Sigmoid colon (tissue), 7 donors: ENCODE data around the gene UBE2QL1. TPM values are rescaled to one million over a fixed set of nuclear protein-coding genes. Genes with fewer than 3 reads are reported as not detected.

Experiments
- DNase-seq: peaks from one replicate; pipeline ENCODE4 v3.0.0-alpha.2; 2019
- H3K27ac ChIP-seq, 4 donors: fragments of 200-600 bp; sonication (generic); one replicate each; pipeline ENCODE4 v1.5.1; 2016 to 2019; ENCODE audit warnings: mild to moderate bottlenecking in 1 of 4
- H3K27me3 ChIP-seq, 3 donors: fragments of 200-600 bp; sonication (generic); one replicate each; pipeline ENCODE4 v1.5.1; 2019; ENCODE audit warnings: mild to moderate bottlenecking in 1 of 3
- H3K36me3 ChIP-seq, 4 donors: fragments of 200-600 bp; sonication (generic); one replicate each; pipeline ENCODE4 v1.5.1; 2016 to 2019
- H3K4me1 ChIP-seq, 4 donors: fragments of 200-600 bp; sonication (generic); one replicate each; pipeline ENCODE4 v1.5.1; 2017 to 2019
- H3K4me3 ChIP-seq, 4 donors: fragments of 200-600 bp; sonication (generic); one replicate each; pipeline ENCODE4 v1.5.1; 2017 to 2019; ENCODE audit warnings: mild to moderate bottlenecking in 2 of 4, moderate library complexity in 1 of 4
- H3K9me3 ChIP-seq, 4 donors: fragments of 200-600 bp in 3 of 4; sonication (generic) in 3 of 4; one replicate each; pipeline versions ENCODE4 v1.5.1 to v1.6.1; 2013 to 2019
- CTCF ChIP-seq, 4 experiments: fragments of 450-650 bp in 3 of 4; fragments of 200-600 bp in 1 of 4; IDR thresholded peaks; one replicate each; pipeline ENCODE4 v1.5.1; 2016 to 2019; ENCODE audit warnings: antibody characterized with exemption in 4 of 4, mild to moderate bottlenecking in 3 of 4, moderate library complexity in 2 of 4
- EP300 ChIP-seq, 4 donors: sonication (generic); formaldehyde crosslinking; IDR thresholded peaks; one replicate each; pipeline ENCODE4 v1.6.1; 2017; ENCODE audit warnings: antibody characterized with exemption in 4 of 4
- POLR2A ChIP-seq, 2 donors: fragments of 450-650 bp; IDR thresholded peaks; one replicate each; pipeline ENCODE4 v1.6.1; 2016; ENCODE audit warnings: antibody characterized with exemption in 2 of 2, mild to moderate bottlenecking in 2 of 2, moderate library complexity in 2 of 2
- POLR2AphosphoS5 ChIP-seq, 4 donors: sonication (generic); formaldehyde crosslinking; IDR thresholded peaks; one replicate each; pipeline ENCODE4 v1.6.1; 2017; ENCODE audit warnings: antibody characterized with exemption in 4 of 4
- WGBS, 2 donors: extraction: QIAGEN DNeasy Blood & Tissue Kit; methylation state at CpG; one replicate each; pipeline ENCODE4 v1.1.7; 2013; 5-methylcytosine and 5-hydroxymethylcytosine counted together
- intact Hi-C: fragments of 100-400 bp; cut with DNase I; formaldehyde crosslinking; loops from one replicate; pipeline ENCODE4 v1.15.1; 2023
- polyA plus RNA-seq, 3 donors: library from polyadenylated mRNA; stranded (reverse); fragments of 200-250 nt; gene quantifications; one replicate each; pipeline ENCODE4 v1.2.3, GENCODE V29; 2013
- total RNA-seq, 4 donors: library from RNA; depleted of rRNA; stranded (reverse); fragments of >200 nt; gene quantifications; one replicate each; pipeline ENCODE4 v1.1.0, GENCODE V29; 2016
- donor health status: healthy with polysubstance abuse.
- donor health status: Bipolar disorder and iron deficiency.
- donor health status: healthy.

Gene UBE2QL1
- total RNA-seq = 1 to 10 TPM; 3.6 to 5.5 (median 5.0) TPM
- under 1 TPM; under 0.01 to 0.23 (median 0.22) TPM for polyA plus RNA-seq

DNA sequence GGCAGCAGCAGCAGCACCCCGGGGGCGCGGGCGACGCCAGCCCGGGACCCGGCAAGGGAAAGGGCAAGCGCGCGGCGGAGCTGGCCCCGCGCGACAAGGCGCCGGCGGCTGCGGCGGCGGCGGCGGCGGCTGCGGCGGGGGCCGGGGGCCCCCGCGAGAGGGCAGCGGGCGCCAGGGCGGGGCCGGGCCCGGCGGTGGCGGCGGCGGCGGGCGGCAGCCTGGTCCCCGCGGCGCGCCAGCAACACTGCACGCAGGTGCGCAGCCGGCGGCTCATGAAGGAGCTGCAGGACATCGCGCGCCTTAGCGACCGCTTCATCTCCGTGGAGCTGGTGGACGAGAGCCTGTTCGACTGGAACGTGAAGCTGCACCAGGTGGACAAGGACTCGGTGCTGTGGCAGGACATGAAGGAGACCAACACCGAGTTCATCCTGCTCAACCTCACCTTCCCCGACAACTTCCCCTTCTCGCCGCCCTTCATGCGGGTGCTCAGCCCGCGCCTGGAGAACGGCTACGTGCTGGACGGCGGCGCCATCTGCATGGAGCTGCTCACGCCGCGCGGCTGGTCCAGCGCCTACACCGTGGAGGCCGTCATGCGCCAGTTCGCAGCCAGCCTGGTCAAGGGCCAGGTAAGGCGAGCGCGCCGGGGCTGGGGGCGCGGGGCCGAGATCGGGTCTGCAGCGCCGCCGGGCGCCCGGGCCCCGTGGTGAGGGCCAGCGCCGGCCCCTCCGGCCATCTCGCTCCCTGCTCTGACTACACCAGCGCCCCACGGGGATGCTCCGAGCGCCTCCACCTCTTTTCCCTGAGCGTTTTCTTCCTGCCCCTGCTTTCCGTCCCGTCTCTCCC lies at the start of gene UBE2QL1:
UBE2QL1 (plus strand) TSS at position 238 of the 843 bp plus-strand sequence; CDS start at position 273, 35 bp downstream.
- Histone ChIP-seq H3K4me1 (peaks cover 0 to 39% (median 27%) of the 10 kb centered on the region in 4 donors), H3K9me3 (no peaks in the 10 kb centered on the region), H3K36me3 (no peaks in the 10 kb centered on the region), H3K27ac (peak within 1 kb of the TSS in 3 of 4 donors; percentile 60 to 76 (median 74)), H3K27me3 (peaks cover 0 to under 1% (median 0%) of the 10 kb centered on the region in 3 donors), H3K4me3 (peak within 1 kb of the TSS; percentile 33 to 68 (median 57))
- intact Hi-C loops = loop anchor here (2.0 to 5.0 kb wide), 3 partner anchors 70 to 1517 kb away; partner anchors contain the start of gene MED10
- TF ChIP-seq POLR2AphosphoS5 (IDR thresholded peaks at IDR 0.05) (no peak), POLR2A (IDR thresholded peaks at IDR 0.05) (no peak), EP300 (IDR thresholded peaks at IDR 0.05) (no peak)
- WGBS, 2 donors = 1 to 3% methylated on average over 103 of the region's 103 CpGs
- no peak for DNase-seq

DNA sequence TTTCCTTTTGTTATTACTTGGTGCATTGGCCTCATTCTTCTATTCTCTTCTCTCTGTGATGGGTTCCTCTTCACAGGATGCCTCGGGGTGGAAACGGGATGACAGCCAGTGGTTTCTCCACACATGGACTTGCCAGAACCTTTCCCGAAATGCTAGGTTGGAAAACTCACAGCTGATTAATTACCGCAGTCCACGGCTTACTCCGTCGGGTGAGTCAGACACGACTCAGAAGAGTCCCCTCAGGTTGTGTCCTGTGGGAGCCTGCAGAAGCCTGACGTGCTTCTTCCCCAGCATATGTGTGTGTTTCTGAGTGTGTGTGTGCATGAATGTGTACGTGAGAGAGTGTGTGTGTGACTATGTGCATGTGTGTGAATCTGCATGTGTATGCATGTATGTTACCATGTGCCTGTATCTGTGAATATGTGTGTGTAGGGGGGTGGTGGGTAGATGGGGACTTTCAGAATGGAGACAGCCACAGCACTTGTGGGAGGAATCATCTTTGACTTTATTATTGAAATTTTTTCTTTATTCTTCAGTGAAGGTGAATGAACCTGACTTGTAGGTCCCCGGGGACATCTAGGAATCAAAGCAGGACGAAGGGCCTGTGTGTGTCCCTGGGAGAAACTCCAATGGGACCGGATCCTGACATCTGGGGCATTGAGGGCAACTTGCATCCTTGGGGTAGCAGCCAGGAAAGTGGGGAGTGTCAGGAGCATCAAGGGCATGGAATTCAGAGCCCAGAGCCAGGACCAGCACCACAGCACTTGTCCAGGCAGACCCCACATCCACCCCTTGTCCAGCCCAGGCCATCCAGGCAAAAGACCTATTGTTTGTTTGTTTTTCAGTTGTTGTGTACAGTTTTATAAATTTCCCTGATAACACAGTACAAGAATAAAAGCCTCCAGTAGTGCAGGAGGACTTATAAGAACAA lies 48.4 kb upstream of the UBE2QL1 start:
- intact Hi-C loops = no loop called here
- no peak for DNase-seq
- Histone ChIP-seq H3K27ac (no peak overlapping the region), H3K27me3 (no peaks in the 10 kb centered on the region), H3K4me1 (no peaks in the 10 kb centered on the region), H3K4me3 (no peak overlapping the region), H3K9me3 (no peaks in the 10 kb centered on the region), H3K36me3 (no peaks in the 10 kb centered on the region)
- WGBS, 2 donors = 85 to 86% methylated on average over 13 of the region's 13 CpGs
- TF ChIP-seq CTCF (IDR thresholded peaks at IDR 0.05) (no peak), POLR2A (IDR thresholded peaks at IDR 0.05) (no peak), POLR2AphosphoS5 (IDR thresholded peaks at IDR 0.05) (no peak), EP300 (IDR thresholded peaks at IDR 0.05) (no peak)

- intact Hi-C loops = no loop called here
- Histone ChIP-seq H3K27me3 (no peaks in the 10 kb centered on the region), H3K4me1 (no peaks in the 10 kb centered on the region), H3K4me3 (no peak overlapping the region), H3K9me3 (no peaks in the 10 kb centered on the region), H3K27ac (no peak overlapping the region), H3K36me3 (no peaks in the 10 kb centered on the region)
- no peak for DNase-seq
- TF ChIP-seq EP300 (IDR thresholded peaks at IDR 0.05) (no peak), POLR2AphosphoS5 (IDR thresholded peaks at IDR 0.05) (no peak), CTCF (IDR thresholded peaks at IDR 0.05) (no peak), POLR2A (IDR thresholded peaks at IDR 0.05) (no peak)
- 54 to 75% methylated on average over 2 of the region's 2 CpGs for WGBS, 2 donors
These were observed 47.2 kb upstream of the UBE2QL1 start for GRCh38 chr5:6401410-6401809.

GRCh38 chr5:6402939-6403338 lies 45.7 kb upstream of the UBE2QL1 start:
- no peaks in the 10 kb centered on the region for H3K36me3 ChIP-seq
- H3K4me1 ChIP-seq = no peaks in the 10 kb centered on the region
- no peaks in the 10 kb centered on the region for H3K9me3 ChIP-seq
- no peak for DNase-seq
- TF ChIP-seq POLR2AphosphoS5 (IDR thresholded peaks at IDR 0.05) (no peak), POLR2A (IDR thresholded peaks at IDR 0.05) (no peak), EP300 (IDR thresholded peaks at IDR 0.05) (no peak), CTCF (IDR thresholded peaks at IDR 0.05) (no peak)
- H3K27ac ChIP-seq = no peak overlapping the region
- WGBS, 2 donors = 54 to 76% methylated on average over 6 of the region's 6 CpGs
- H3K27me3 ChIP-seq = no peaks in the 10 kb centered on the region
- no peak overlapping the region for H3K4me3 ChIP-seq
- intact Hi-C loops = no loop called here
